Breast epithelium (tissue), 4 donors: Measurements from ENCODE around the gene FRMD5. TPM values are rescaled to one million over a fixed set of nuclear protein-coding genes. Genes with fewer than 3 reads are reported as not detected.

ENCODE experiments used
- DNase-seq, 2 donors: peaks; one replicate each; pipeline ENCODE4 v3.0.0-alpha.2; 2019; ENCODE audit warnings: low spot score in 2 of 2
- H3K27ac ChIP-seq, 2 donors: fragments of 200-600 bp; sonication (generic) in 1 of 2; one replicate each; pipeline ENCODE4 v1.5.1; 2016 to 2019; ENCODE audit warnings: mild to moderate bottlenecking in 1 of 2
- H3K27me3 ChIP-seq, 2 donors: fragments of 200-600 bp; sonication (generic) in 1 of 2; one replicate each; pipeline versions ENCODE4 v1.5.1 to v1.6.0; 2017 to 2019; ENCODE audit warnings: control low read depth in 1 of 2, mild to moderate bottlenecking in 1 of 2
- H3K36me3 ChIP-seq: fragments of 200-600 bp; one replicate; pipeline ENCODE4 v1.5.1; 2019
- H3K4me1 ChIP-seq, 2 donors: fragments of 200-600 bp; sonication (generic); one replicate each; pipeline ENCODE4 v1.5.1; 2016 to 2019; ENCODE audit warnings: control low read depth in 1 of 2
- H3K4me3 ChIP-seq, 3 donors: fragments of 200-600 bp; sonication (generic); 1 replicate in 2 of 3; 2 replicates in 1 of 3; pipeline ENCODE4 v1.5.1; 2016 to 2019; ENCODE audit warnings: mild to moderate bottlenecking in 3 of 3, moderate library complexity in 2 of 3
- H3K9me3 ChIP-seq, 2 donors: fragments of 200-600 bp; sonication (generic) in 1 of 2; one replicate each; pipeline ENCODE4 v1.5.1; 2016 to 2019; ENCODE audit warnings: control low read depth in 1 of 2
- POLR2A ChIP-seq: fragments of 450-650 bp; IDR thresholded peaks from one replicate; pipeline ENCODE4 v1.6.1; 2016; ENCODE audit warnings: antibody characterized with exemption, mild to moderate bottlenecking, moderate library complexity
- POLR2AphosphoS5 ChIP-seq, 3 donors: sonication (generic); formaldehyde crosslinking; IDR thresholded peaks; one replicate each; pipeline ENCODE4 v1.6.1; 2017; ENCODE audit warnings: antibody characterized with exemption in 3 of 3
- intact Hi-C: fragments of 100-400 bp; cut with DNase I; formaldehyde crosslinking; loops from one replicate; pipeline ENCODE4 v1.15.1; 2023; ENCODE audit warnings: low total_unique reads
- total RNA-seq, 3 donors: library from RNA; depleted of rRNA; stranded (reverse); fragments of >200 nt; gene quantifications; one replicate each; pipeline ENCODE4 v1.1.0, GENCODE V29; 2016
- TF ChIP-seq, protein P1 (sequence below), 3 donors: fragments of 450-650 bp; IDR thresholded peaks; one replicate each; pipeline ENCODE4 v1.5.1; 2016 to 2017; ENCODE audit warnings: antibody characterized with exemption in 3 of 3, mild to moderate bottlenecking in 3 of 3, moderate library complexity in 3 of 3

The FRMD5 gene
- total RNA-seq, 3 donors from 2014 or later = 0.66 to 1.6 TPM; not detected in 1

DNA sequence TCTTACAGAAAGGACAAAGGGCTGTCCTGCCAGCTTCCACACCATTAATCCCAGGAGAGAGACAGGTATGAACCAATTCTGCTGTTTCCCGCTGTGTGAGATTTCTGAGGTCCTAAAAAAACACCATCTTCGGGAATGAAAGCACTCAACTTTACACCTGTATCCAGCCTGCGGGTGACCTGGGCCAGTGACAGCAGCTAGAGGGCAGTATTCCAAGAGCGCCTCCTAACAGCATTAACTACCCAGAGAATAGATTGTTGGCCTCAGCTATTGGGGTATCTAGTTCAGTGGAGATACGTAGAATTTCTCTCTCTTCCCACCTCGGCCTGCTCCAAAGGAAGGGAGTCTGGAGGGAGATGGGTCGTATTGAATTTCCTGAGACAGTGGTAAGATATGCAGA, 313.1 kb downstream of the FRMD5 start:
- H3K9me3 ChIP-seq = no peaks in the 10 kb centered on the region
- intact Hi-C loops = no loop called here
- no peaks in the 10 kb centered on the region for H3K27me3 ChIP-seq
- H3K4me1 ChIP-seq = no peaks in the 10 kb centered on the region
- no peak overlapping the region for H3K27ac ChIP-seq
- no peak overlapping the region for H3K4me3 ChIP-seq
- H3K36me3 ChIP-seq = no peaks in the 10 kb centered on the region
- no peak for DNase-seq
- TF ChIP-seq POLR2AphosphoS5 (IDR thresholded peaks at IDR 0.05) = no peak
- TF ChIP-seq, protein P1, sequence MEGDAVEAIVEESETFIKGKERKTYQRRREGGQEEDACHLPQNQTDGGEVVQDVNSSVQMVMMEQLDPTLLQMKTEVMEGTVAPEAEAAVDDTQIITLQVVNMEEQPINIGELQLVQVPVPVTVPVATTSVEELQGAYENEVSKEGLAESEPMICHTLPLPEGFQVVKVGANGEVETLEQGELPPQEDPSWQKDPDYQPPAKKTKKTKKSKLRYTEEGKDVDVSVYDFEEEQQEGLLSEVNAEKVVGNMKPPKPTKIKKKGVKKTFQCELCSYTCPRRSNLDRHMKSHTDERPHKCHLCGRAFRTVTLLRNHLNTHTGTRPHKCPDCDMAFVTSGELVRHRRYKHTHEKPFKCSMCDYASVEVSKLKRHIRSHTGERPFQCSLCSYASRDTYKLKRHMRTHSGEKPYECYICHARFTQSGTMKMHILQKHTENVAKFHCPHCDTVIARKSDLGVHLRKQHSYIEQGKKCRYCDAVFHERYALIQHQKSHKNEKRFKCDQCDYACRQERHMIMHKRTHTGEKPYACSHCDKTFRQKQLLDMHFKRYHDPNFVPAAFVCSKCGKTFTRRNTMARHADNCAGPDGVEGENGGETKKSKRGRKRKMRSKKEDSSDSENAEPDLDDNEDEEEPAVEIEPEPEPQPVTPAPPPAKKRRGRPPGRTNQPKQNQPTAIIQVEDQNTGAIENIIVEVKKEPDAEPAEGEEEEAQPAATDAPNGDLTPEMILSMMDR (IDR thresholded peaks at IDR 0.05) = no peak
- TF ChIP-seq POLR2A = no peak

DNA sequence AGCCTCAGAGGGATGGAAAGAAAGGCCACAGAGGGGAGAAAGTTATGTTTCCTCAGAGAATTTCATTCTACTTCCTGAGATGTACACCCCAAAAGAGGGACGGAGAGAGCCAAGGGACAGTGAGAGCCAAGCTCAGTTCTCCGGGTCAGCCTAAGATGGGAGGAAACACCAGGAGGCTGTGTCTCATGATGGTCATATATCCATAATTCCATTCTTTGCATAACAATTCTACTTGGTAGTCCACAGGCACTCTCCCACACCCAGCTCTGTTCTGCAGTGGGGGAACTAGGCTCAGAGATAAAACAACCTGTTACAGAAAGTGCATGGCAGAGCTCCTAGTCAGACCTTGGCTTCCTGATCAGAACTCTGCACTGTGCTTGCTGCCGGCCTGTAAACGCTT, 313.8 kb downstream of the FRMD5 start:
- Histone ChIP-seq H3K9me3 (no peaks in the 10 kb centered on the region), H3K27ac (no peak overlapping the region), H3K27me3 (no peaks in the 10 kb centered on the region), H3K36me3 (no peaks in the 10 kb centered on the region), H3K4me3 (no peak overlapping the region), H3K4me1 (no peaks in the 10 kb centered on the region)
- no peak for DNase-seq
- intact Hi-C loops = no loop called here
- TF ChIP-seq POLR2AphosphoS5 (IDR thresholded peaks at IDR 0.05) (no peak), POLR2A (no peak)
- TF ChIP-seq, protein P1 (IDR thresholded peaks at IDR 0.05) = no peak

DNA sequence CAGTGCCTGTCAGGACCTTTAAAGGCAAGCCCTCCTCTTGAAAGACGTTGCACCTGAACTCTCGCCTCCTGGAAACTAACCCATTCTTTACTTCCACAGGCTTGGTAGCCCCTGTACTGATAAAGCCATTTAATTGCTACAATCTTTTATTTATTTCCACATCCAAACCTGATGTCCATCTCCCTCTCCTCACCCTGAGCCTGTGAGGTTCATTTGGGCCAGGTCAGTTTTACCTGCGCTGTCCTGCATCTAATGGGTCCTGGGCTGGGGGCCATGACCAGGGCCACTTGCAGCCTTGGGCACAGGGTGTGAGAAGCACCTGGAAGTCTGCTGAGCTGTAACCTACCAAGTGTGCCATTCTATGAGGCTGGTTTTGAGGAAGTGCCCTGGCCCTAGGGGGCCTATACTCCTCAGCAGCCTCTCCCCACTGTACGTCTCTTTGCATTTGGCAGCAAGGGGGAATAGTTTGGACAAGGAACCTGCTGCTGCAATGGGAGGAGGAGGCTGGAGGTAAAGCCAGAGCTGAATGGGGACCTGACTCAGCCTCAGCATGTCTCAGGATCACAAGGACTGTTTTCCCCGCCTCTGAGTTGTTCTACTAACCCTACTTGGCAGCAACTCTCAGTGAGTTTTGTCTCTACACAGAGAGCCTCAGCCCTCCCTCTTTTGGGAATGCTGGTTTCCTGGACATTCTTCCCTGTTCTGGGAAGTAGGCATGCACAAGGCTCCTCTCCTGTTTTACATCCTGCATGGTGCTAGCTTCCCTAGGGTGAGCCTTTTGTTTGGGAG, 314.5 kb downstream of the FRMD5 start:
- intact Hi-C loops = no loop called here
- Histone ChIP-seq H3K36me3 (no peaks in the 10 kb centered on the region), H3K27ac (no peak overlapping the region), H3K9me3 (no peaks in the 10 kb centered on the region), H3K4me3 (no peak overlapping the region), H3K27me3 (no peaks in the 10 kb centered on the region), H3K4me1 (no peaks in the 10 kb centered on the region)
- DNase-seq = no peak
- no peak for TF ChIP-seq POLR2A
- TF ChIP-seq, protein P1 (IDR thresholded peaks at IDR 0.05) = no peak
- no peak for TF ChIP-seq POLR2AphosphoS5 (IDR thresholded peaks at IDR 0.05)

DNA sequence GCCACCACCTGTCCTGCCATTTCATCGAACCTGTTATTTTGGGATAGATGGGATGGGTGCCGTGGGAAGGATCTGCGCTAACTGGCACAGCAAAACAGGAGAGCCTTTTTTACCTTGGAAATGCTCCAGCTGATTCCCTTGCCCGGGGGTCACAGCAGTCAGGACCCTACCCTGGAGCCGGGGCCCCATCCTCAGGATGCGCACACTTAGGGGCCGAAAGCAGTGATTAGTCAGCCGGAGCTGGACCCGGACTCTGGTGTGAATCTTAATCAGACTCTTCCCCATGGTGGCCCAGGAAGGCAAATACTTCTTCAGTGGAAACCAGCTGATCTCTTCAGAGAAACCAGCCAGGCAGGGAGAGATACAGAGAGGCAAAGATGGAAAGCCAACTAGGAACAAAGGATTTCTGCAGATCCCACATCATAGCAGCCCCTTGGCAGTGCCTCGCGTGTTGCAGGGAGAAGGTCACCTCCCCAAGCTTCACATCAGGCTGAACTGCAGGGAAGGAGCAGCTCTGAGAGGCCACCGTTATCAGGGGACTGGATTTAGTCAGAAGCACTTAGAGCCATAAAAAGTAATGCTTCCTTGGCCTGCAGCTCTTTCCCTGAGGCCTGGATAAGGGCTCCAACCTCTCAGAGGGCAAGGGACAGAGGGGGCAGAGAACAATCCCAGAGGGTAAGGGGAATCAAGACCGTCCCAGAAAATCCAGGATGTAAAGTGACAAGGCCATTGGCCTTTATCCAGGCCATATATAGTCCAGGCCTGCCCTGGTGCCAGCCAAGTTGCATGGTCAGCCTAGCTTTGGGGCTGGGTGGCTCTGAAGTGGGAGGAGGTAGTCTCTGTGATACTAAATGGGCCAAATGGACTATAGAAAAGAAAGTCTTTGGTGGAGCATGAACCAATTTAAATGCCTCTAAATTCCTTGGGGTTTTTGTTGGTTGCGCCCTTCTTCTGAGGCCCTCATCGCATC, 315.4 kb downstream of the FRMD5 start:
- intact Hi-C loops = no loop called here

More for the DNA sequence above, 315.4 kb downstream of the FRMD5 start:
- Histone ChIP-seq H3K36me3 (no peaks in the 10 kb centered on the region), H3K27ac (no peak overlapping the region), H3K9me3 (no peaks in the 10 kb centered on the region), H3K4me3 (no peak overlapping the region), H3K4me1 (no peaks in the 10 kb centered on the region), H3K27me3 (no peaks in the 10 kb centered on the region)
- TF ChIP-seq POLR2AphosphoS5 (IDR thresholded peaks at IDR 0.05) = no peak
- TF ChIP-seq, protein P1 (IDR thresholded peaks at IDR 0.05) = no peak
- TF ChIP-seq POLR2A = no peak
- DNase-seq = no peak
